Stimulated activated CD8-positive, alpha-beta memory T cell treated with anti-CD3 and anti-CD28 coated beads, Interleukin-2, amount 100 ng/mL, for 1 hour (primary cell): Measurements from ENCODE around the gene SART3.
"Not testable (repeated sequence)": the region's sequence is repeated elsewhere in the genome, so short reads cannot be mapped to it uniquely, and the experiment has no call there.

Source experiments
- DNase-seq, 2 donors: peaks; one replicate each; pipeline ENCODE4 v3.0.0-alpha.2; 2020; ENCODE audit warnings: low read depth in 2 of 2

The SART3 gene

DNA sequence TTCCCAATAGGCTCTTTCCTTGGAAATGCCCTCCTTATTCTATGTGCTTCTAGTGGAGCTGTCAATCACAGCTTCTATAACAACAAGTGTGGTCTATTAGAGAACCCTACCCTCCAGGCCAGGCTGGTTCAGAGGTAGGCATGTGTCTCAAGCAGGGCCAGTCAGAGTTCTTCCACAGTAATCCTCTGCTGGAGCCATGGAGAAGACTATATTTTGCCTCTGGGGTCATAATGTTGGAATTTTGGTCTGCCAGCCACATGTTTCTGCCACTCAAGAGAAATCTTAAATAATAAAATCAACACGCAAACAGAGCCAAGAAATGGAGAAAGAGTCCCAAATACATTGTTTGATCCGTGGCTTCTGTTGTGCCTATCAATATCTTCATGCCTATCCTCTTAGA lies 69.7 kb downstream of the SART3 start:
- no peak for DNase-seq

DNA sequence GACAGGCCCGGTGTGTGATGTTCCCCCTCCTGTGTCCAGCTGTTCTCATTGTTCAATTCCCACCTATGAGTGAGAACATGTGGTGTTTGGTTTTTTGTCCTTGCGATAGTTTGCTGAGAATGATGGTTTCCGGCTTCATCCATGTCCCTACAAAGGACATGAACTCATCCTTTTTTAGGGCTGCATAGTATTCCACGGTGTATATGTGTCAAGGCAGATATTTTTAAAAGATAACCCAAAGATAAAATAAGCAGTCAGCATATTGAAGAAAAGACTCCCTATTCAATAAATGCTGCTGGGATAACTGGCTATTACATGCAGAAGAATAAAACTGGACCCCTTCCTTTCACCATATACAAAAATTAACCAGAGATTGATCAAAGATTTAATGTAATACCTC lies 73.9 kb downstream of the SART3 start:
- not testable (repeated sequence) for DNase-seq

DNA sequence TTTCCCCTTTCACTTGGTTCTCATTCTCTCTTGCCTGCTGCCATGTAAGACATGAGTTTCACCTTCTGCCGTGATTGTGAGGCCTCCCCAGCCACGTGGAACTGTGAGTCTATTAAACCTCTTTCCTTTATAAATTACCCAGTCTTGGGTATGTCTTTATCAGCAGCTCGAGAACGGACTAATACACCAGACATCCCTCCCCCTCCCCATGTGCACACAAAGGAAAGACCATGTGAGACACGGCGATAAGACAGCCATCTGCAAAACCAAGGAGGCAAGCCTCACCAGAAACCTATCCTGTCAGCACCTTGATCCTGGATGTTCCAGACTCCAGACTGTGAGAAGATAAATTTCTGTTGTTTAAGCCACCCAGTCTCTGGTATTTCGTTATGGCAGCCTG lies 75.6 kb downstream of the SART3 start:
- not testable (repeated sequence) for DNase-seq

DNA sequence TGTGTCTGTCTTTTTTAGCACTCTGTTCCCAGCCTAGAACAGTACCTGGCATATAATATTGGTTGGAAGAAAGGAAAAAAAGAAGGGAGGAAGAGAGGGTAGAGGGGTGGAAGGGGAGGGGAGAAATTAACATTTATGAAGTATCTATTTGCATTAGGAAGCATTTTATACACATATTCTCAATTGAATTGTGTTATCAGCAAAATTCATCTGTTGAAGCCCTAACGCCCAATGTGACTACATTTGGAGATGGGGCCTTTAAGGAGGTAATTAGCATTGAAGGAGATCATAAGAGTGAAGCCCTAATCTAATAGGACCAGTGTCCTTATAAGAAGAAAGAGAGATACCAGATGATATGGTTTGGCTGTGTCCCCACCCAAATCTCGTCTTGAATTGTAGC lies 76.1 kb downstream of the SART3 start:
- no peak for DNase-seq

DNA sequence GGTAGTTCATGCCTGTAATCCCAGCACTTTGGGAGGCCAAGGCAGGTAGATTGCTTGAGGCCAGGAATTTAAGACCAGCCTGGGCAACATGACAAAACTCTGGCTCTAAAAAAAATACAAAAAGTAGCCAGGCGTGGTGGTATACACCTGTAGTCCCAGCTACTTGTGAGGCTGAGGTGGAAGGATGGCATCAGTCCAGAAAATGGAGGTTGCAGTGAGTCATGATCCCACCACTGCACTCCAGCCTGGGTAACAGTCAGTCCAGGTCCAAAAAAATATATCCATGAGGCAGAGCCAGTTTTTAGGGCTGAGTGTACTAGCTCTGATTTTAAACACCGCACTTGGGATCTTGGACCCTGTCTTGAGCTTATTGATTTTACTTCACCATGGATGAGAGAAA lies 76.5 kb downstream of the SART3 start:
- DNase-seq: no peak

DNA sequence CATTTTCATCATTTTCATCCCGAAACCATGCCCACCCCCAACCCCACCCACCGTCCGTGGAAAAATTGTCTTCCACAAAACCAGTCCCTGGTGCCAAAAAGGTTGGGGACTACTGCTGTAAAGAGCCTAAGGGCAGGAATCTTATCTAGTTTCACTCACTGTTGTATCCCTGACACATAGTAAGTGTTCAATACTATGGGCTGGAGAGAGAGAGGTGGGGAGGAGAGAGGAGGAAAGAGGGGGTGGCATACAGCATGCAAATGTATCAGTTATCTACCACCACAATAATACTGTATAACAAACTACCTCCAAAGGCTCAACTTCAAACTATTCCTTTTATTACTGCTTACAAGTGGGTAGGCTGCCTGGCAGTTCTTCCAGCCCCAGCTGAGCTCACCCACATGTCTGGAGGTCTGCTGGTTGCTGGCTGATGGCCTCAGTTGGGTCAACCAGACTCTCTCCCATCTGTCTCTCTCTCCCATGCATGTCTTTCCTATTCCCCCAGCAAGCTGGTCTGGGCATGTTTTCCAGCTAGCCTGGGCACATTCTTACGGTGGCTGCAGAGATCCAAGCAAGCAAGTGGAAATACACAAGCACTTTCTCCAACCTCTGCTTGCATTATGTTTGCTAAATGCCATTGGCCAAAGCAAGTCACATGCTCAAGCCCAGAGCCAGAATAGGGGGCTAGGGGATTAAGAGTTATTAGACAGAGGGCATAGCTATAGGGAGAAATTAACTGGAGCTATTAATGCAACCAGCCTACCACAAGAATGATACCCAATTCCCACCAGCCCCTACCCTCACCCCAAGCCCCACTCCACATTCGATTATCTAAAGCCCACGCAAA lies 77.5 kb downstream of the SART3 start:
- no peak for DNase-seq

DNA sequence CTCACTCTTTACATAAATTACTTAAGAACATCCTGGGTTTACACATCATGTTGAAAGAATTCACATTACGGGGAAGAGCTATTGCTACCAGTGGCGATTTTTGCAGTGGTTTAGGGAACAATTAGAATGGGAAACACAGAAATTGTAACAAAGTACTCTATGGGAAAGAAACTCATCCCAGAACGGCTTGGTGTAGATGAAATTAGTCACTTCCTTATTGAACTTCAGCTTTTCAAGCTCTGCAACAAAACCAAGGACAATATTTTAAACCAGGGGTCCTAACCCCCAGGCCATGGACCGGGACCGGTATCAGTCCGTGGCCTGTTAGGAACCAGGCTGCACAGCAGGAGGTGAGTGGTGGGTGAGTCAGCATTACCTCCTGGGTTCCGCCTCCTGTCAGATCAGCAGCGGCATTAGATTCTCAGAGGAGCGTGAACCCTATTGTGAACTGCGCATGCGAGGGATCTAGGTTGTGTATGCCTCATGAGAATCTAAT lies 78.2 kb downstream of the SART3 start:
- no peak for DNase-seq

DNA sequence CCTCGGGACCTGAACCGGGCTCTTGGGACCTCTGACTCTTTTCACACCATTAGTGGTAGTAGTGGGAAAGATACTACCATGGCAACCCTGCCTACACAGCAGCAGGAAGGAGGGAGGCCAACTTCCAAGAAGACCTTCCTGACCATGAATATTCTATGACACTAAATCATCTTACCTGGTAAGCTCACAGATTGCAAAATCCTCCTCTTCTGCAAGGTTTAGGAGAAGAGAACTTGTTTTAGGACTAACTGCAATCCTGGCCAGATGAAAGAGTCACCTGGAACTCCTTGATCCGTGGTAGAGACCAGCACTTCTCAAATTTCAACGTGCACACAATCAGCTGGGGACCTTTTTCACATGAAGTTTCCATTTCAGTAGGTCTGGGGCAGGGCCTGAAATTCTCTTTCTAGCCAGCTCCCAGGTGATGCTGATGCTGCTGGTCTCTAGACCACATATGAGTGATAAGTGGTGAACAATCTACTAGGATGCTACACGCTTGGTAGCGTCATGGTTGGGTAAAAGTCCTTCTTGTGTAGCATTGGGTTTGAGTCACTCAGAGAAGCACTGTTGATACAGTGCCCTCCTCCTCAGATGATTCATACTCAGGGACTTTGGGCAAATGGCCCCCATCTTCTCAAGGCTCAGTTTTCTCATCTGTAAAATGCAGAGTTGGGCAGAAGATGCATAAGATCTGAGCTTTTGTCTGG lies 81.5 kb downstream of the SART3 start:
- DNase-seq: no peak

DNA sequence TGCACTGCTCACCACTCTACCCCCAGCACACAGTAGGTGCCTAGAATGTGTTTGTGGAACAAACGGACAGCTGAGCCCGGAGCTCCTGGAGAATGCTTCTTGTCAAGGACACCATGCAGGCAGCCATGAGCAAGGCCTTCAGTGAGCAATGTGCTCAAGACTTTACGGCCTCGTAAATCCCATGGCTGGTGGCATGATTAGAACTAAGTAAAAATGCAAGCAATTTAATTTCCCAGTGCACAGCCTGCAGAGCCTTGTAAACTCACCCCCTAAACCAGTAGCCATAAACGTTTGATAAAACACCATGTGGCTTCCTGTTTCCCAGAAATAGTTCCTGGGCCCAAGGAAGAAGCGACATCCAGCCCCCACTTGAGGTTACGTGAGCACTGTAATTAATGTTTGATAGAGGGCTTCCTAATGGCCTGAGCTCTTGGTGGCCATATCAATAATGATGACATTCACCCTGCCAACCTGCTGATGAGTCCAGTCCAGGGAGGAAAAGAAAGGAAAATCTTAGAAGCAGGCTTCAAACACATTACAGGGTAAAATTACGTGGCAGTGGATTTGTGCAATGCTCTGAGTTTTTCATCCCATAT lies 82.3 kb downstream of the SART3 start:
- DNase-seq: no peak

DNA sequence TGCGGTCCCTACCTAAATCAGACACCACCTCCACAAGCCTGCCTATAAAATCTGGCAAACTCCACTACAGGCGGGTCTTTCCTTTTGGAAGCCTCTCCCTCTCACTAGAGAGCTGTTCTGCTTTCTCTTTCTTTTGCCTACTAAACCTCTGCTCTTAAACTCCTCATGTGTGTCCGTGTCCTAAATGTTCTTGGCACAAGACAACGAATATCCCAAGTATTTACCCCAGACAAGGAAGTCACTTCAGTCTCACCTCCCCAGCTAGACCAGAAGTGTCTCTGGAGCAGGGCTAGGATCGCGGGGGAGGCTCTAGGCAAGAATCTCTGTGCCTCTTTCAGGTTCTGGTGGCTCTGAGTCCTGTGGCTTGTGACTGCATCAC lies 83.1 kb downstream of the SART3 start:
- no peak for DNase-seq

DNA sequence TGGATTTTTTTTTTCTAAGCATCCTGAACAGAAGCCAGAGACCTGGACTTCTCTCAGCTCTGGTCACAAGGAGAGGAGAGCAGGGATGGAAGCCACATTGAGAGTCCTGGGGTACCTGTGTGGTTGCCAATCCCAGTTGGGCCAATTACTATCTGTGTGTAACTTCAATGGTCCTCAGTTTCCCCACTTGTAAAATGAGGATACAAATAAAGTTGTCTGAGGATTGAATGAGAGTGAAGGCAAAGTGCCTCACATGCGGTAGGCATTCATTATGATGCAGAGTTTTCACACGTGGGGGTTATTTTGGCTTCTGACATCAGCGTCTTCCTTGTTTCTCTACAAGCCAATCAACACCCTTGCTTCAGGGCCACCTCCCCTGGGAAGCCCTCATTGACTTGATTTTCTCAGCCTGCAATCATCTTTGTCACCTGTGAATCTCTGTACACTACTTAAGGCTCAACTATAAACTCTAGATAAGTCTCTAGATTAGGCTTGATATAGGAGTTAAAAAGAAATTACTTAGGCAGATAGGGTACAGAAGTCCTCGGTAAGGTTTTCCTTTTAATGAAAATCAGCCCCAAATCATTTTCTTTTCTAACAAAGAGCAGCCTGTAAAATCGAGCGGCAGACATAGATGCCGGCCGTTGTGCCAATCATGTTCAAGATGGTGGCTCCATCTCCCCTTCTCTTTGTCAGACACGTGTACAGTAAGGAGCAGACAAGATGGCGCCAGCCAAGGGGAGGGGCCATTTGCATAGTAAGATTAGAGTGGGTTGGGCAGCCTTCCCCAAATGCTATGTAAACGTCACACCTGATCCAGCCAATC lies 83.7 kb downstream of the SART3 start:
- DNase-seq: no peak

DNA sequence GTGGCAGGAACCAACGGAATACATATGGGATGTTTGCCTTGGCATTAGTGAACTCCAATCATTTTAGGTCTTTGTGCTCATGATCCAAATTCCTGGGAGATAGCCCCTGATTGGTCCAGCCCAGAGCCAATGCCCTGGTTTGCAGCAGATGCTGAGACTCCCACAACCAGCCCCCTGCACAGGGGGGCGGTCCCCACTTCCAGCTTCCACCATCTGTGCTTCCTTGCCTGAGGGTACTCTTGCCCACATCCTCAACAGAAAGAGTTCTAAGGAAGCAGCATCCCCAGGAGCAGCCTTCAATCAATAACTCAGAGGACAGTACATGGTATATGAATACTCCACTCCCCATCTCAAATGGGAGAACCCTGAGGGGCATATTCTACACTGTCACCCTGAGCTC lies 85.6 kb downstream of the SART3 start:
- DNase-seq: no peak

DNA sequence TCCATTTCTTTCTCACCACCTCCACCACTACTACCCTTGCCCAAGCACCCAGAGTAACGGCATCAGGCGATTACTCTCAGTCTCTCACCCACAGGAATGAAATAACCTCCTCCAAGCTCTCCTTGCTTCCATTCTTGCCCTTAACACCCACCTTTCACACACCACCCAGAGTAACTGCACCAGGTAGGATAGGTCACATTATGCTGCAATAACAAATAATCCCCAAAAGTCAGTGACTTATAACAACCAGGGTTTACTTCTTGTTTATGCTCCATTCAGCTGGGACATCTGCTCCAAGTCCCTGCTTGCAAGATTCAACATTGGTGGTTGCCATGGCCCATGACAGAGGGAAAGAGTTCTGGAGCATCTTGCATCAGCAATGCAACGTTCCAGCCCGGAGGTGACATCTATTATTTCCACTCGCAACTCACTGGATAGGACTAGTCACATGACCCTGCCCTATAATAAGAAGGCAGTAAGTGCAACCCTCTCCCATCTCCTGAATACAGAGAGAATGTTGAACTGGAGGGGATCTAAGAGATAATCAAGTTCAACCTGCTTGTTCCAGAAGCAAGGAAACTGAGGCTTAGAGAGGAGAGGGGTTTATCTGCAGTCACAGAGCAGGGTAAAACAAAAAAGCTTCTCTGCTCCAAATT lies 87.4 kb downstream of the SART3 start:
- no peak for DNase-seq
